Superior temporal gyrus (tissue), 1 donor: ENCODE data around the gene DNASE2.

Source experiments
- DNase-seq: peaks from one replicate; pipeline ENCODE4 v3.0.0-alpha.2; 2016; ENCODE audit errors: extremely low spot score

The DNASE2 gene

DNA sequence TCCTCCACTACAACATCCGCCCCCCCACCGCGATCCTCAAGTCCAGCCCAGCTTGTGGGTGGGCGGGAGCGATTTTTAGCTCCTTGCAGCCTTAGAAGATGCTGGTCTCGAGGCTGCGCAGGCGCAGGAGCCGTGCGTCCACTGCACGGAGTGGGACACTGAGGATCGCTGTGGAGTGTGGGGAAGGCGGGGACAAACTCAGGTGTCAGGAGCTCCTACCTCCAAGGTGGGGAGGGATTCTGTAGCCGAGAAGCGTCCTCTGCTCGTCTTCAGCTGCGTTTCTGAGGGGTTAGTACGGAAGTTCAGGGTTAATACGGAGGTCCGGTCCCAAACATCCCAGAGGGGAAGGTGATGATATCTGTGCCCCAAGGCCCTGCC is 46.7 kb downstream of the DNASE2 start, which contains the start of gene RTBDN:
RTBDN (minus strand) TSS at position 14 of the 378 bp plus-strand sequence. CDS start 4,600 bp downstream, outside the sequence.
- peak; percentile 61 for DNase-seq

DNA sequence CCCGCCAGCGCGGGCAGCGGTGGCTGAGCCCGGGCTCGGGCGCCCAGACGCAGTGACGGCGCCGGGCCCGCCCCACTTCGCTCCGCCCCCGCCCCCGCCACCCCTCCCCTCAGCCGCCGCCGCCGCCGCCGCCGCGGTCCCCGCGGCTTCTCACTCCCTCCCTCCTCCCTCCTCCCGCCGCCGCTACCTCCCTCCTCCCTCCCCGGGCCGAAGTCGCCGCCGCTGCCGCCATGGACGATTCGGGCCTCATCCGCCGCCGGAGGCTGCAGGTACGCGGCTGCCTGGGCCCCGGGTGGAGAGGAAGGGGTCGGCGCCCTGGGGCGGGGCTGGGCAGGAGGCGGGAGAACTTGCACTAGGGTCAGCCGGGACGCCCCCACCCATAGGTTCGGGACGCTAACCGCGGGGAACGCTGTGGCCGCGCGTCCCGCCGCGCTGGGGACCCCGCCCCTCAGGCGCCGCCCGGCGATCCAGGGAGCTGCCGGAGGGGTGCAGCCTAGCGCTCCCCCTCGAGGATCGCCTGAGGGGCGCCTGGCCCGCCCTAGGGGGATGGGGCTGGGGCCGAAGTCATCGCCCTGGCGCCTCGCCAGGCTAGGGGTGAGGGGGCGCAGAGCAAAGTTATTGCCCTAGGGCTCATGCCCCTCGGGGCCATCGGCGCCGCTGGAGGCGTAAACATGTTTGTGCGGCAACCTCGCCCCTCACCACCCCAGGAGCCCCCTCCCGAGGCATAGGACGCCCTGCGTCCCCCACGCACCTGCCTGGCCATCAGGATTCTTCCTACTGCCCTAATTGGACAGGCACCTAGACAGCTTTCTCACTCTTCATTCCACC is 47.3 kb downstream of the DNASE2 start:
- no peak for DNase-seq

DNA sequence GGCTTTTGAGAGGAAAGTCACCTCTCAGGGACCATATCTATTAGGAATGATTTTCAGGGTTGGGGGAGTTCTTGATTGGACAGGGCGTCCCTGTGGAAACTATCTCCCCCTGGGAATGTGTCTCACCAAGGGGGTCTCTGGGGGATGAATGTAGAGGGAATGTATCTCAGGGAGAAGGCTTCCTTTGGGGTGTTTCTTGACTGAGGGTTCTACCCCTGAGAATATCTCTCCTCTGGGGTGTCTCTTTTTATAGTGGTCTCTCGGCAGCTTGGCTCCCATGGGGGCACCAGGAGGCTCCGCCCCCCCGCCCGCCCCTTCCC is 47.9 kb downstream of the DNASE2 start:
- DNase-seq = peak; percentile 13

DNA sequence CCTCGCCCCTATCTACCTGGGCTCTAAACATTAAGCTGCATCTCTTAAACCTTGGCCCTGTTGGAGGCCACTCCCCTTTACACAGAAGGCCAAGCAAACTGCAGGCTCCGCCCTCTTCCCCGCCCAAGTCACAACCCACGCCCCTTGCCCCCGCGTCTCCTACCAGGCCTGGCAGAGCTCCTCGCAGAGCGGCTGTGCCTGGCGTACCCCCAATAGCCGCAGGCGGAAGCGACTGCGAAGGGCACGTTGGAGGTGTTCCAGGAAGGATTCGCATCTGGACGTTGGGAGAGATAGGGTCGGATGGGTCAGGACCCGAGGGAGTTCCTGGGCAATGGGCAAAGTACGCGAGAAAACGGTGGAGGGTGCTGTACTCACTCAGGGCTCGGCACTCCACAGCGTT is 52.8 kb downstream of the DNASE2 start:
- DNase-seq = no peak

DNA sequence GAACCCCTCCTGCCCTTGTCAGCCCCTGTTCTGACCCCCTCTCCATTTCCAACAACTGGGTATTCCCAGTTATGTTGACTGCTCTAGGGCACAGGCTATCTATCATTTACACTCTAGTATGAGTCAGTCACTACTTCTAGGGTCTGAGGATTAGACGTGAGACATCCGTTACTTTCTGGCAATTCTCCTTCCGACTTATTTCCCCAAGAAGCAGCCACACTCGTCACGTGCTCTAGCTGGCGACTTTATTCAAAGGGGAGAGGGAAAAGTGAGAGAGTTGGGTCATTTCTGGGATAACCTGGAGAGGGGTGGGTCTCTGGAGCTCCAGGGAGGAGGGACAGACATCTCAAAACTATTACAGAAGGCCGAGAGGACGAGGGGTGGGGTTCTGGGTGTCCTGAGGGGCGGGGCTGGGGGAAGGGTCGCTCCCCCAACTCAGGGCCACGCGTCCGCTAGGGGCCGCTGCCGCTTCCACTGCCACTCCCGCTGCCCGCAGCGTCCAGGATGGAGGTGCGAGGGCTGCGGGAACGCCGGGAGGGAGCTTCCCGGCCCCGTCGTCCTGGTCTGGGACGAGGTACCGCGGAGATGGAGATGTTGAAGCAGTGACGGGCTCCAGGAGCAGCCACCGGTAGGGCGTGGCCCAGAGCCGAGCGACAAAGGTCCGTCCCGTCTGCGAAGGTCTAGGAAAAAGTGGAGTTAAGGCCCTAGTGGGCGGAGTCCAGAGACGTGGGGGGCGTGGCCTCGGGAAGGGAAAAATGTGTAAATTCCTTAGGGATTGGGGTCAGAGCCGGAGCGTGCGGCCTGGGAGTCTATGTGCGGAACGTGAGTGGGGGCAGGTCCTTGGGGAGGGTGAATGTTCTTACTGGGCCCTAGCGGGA is 55.8 kb downstream of the DNASE2 start:
- DNase-seq = no peak
